SK-N-SH treated with all-trans-retinoic acid at 6 μM for 48 hours (cell line): ENCODE data around the gene ROBO1.

Experiments
- ATAC-seq: fragments of 200-7000 bp; cut with Tn5 transposase; 3 replicates; pipeline ENCODE4 v1.9.1; 2020; ENCODE audit warnings: mild to moderate bottlenecking, moderate library complexity
- ARNTL ChIP-seq: fragments of 450-650 bp; formaldehyde crosslinking; IDR thresholded peaks from 2 replicates; pipeline ENCODE4 v1.5.0; 2020; ENCODE audit warnings: low read depth, mild to moderate bottlenecking, moderate library complexity, borderline replicate concordance
- BACH2 ChIP-seq: fragments of 250-450 bp; sonication (Bioruptor Pico); IDR thresholded peaks from 2 replicates; pipeline ENCODE4 v1.9.0; 2021; ENCODE audit warnings: mild to moderate bottlenecking, borderline replicate concordance
- CSDC2 ChIP-seq: fragments of 250-450 bp; sonication (Bioruptor Pico); IDR thresholded peaks from 2 replicates; pipeline ENCODE4 v1.5.0; 2020; ENCODE audit warnings: mild to moderate bottlenecking, moderate library complexity
- ESRRG ChIP-seq: fragments of 250-450 bp; sonication (Bioruptor Pico); IDR thresholded peaks from 2 replicates; pipeline ENCODE4 v1.6.1; 2021; ENCODE audit warnings: mild to moderate bottlenecking
- GLIS3 ChIP-seq: fragments of 250-450 bp; sonication (Bioruptor Pico); IDR thresholded peaks from 2 replicates; pipeline ENCODE4 v1.5.0; 2020; ENCODE audit warnings: mild to moderate bottlenecking, moderate library complexity
- ISL1 ChIP-seq: fragments of 250-450 bp; sonication (Bioruptor Pico); IDR thresholded peaks from 2 replicates; pipeline ENCODE4 v2.1.2; 2022; ENCODE audit warnings: mild to moderate bottlenecking, moderate library complexity
- OSR1 ChIP-seq: fragments of 250-450 bp; sonication (Bioruptor Pico); IDR thresholded peaks from 2 replicates; pipeline ENCODE4 v1.8.0; 2022; ENCODE audit warnings: moderate library complexity, mild to moderate bottlenecking, inconsistent platforms
- PPARA ChIP-seq: fragments of 250-450 bp; sonication (Bioruptor Pico); IDR thresholded peaks from 2 replicates; pipeline ENCODE4 v1.5.0; 2020; ENCODE audit warnings: mild to moderate bottlenecking, borderline replicate concordance
- RARB ChIP-seq: fragments of 250-450 bp; sonication (Bioruptor Pico); IDR thresholded peaks from 2 replicates; pipeline ENCODE4 v1.8.0; 2021; ENCODE audit warnings: mild to moderate bottlenecking, moderate library complexity
- SNAI2 ChIP-seq: fragments of 250-450 bp; sonication (Bioruptor Pico); IDR thresholded peaks from 2 replicates; pipeline ENCODE4 v1.5.0; 2020; ENCODE audit warnings: mild to moderate bottlenecking, moderate library complexity
- TCF4 ChIP-seq: fragments of 250-450 bp; sonication (Bioruptor Pico); IDR thresholded peaks from 2 replicates; pipeline ENCODE4 v1.8.0; 2021; ENCODE audit warnings: mild to moderate bottlenecking, moderate library complexity, borderline replicate concordance
- TOX ChIP-seq: fragments of 250-450 bp; sonication (Bioruptor Pico); IDR thresholded peaks from 2 replicates; pipeline ENCODE4 v1.8.0; 2021; ENCODE audit warnings: mild to moderate bottlenecking, moderate library complexity, borderline replicate concordance
- ZC3H10 ChIP-seq: fragments of 250-450 bp; sonication (Bioruptor Pico); IDR thresholded peaks from 2 replicates; pipeline ENCODE4 v1.5.1; 2021; ENCODE audit warnings: mild to moderate bottlenecking, moderate library complexity
- ZFP3 ChIP-seq: fragments of 250-450 bp; sonication (Bioruptor Pico); IDR thresholded peaks from 2 replicates; pipeline ENCODE4 v1.5.0; 2020; ENCODE audit warnings: mild to moderate bottlenecking, moderate library complexity
- ZFP30 ChIP-seq: fragments of 450-650 bp; formaldehyde crosslinking; IDR thresholded peaks from 2 replicates; pipeline ENCODE4 v1.5.0; 2022; ENCODE audit warnings: mild to moderate bottlenecking, moderate library complexity
- ZNF565 ChIP-seq: fragments of 450-650 bp; formaldehyde crosslinking; conservative IDR thresholded peaks from 2 replicates; pipeline ENCODE4 v1.5.0; 2020; ENCODE audit warnings: low read depth, mild to moderate bottlenecking, moderate library complexity
- ZNF70 ChIP-seq: fragments of 450-650 bp; formaldehyde crosslinking; IDR thresholded peaks from 2 replicates; pipeline ENCODE4 v1.5.0; 2020; ENCODE audit warnings: mild to moderate bottlenecking, moderate library complexity
- ZNF8 ChIP-seq: fragments of 450-650 bp; formaldehyde crosslinking; IDR thresholded peaks from 2 replicates; pipeline ENCODE4 v1.5.0; 2020; ENCODE audit warnings: mild to moderate bottlenecking, moderate library complexity
- TF ChIP-seq, protein P1 (sequence below): fragments of 250-450 bp; sonication (Bioruptor Pico); IDR thresholded peaks from 2 replicates; pipeline ENCODE4 v1.8.0; 2020; ENCODE audit warnings: mild to moderate bottlenecking, moderate library complexity, borderline replicate concordance
- TF ChIP-seq, protein P2 (sequence below): fragments of 250-450 bp; sonication (Bioruptor Pico); IDR thresholded peaks from 2 replicates; pipeline ENCODE4 v1.5.1; 2020; ENCODE audit warnings: low read depth, mild to moderate bottlenecking, moderate library complexity
- TF ChIP-seq, protein P3 (sequence below): fragments of 250-450 bp; sonication (Bioruptor Pico); IDR thresholded peaks from 2 replicates; pipeline ENCODE4 v1.5.0; 2020; ENCODE audit warnings: mild to moderate bottlenecking, moderate library complexity
- TF ChIP-seq, protein P4 (sequence below): fragments of 250-450 bp; sonication (Bioruptor Pico); IDR thresholded peaks from 2 replicates; pipeline ENCODE4 v1.8.0; 2021; ENCODE audit warnings: low read depth, mild to moderate bottlenecking, moderate library complexity, borderline replicate concordance
- TF ChIP-seq, protein P5 (sequence below): fragments of 250-450 bp; sonication (Bioruptor Pico); IDR thresholded peaks from 2 replicates; pipeline ENCODE4 v1.5.1; 2021; ENCODE audit warnings: mild to moderate bottlenecking, moderate library complexity

ROBO1 gene

DNA sequence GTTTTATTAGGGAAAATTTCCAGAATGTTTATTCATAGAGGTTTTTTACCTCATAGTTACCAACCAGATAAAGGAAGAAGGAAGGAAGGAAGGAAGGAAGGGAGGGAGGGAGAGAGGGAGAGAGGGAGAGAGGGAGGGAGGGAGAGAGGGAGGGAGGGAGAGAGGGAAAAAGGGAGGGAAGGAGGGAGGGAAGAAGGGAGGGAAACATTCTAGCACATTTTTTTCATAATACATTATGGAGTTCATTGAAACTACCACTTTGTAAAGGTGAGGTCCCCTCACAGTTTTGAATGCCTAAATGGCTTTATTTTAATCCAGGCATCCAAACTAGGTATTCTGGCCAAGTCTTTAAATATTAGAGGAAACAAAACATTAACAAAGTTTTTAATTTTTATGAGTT, 1049.1 kb downstream of the ROBO1 start:
- TF ChIP-seq BACH2 (CRISPR knock-in tag) (no peak), OSR1 (CRISPR knock-in tag) (no peak), ESRRG (CRISPR knock-in tag) (no peak)
- ATAC-seq = no peak

DNA sequence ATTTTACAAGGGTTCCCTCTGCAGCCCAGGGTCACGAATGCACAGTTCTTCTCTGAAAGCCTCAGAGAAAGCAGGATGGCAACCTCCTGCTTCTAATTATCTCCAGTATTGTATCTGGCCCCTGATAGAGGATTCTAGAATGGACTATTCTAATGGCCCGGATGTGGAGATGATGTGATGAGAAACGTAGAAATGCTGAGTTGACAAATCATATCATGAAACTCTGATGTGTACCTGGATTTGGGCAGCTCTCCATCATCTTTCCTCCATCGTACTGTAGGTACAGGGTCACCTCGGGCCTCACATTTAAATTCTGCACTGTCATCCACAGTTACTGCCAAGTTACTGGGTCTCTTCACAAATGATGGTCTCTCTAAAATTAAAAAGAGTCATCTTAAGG, 1050.8 kb downstream of the ROBO1 start:
- no peak for ATAC-seq
- TF ChIP-seq ZNF565 (CRISPR knock-in tag) = no peak
- no peak for TF ChIP-seq OSR1 (CRISPR knock-in tag)
- no peak for TF ChIP-seq TOX
- no peak for TF ChIP-seq BACH2 (CRISPR knock-in tag)
- TF ChIP-seq ZNF70 (CRISPR knock-in tag) = no peak
- no peak for TF ChIP-seq ZNF8 (CRISPR knock-in tag)
- no peak for TF ChIP-seq ZC3H10
- TF ChIP-seq TCF4 (CRISPR knock-in tag) = no peak
- TF ChIP-seq ZFP30 (CRISPR knock-in tag) = no peak
- TF ChIP-seq SNAI2 = no peak
- no peak for TF ChIP-seq ZFP3 (CRISPR knock-in tag)
- TF ChIP-seq, protein P1, sequence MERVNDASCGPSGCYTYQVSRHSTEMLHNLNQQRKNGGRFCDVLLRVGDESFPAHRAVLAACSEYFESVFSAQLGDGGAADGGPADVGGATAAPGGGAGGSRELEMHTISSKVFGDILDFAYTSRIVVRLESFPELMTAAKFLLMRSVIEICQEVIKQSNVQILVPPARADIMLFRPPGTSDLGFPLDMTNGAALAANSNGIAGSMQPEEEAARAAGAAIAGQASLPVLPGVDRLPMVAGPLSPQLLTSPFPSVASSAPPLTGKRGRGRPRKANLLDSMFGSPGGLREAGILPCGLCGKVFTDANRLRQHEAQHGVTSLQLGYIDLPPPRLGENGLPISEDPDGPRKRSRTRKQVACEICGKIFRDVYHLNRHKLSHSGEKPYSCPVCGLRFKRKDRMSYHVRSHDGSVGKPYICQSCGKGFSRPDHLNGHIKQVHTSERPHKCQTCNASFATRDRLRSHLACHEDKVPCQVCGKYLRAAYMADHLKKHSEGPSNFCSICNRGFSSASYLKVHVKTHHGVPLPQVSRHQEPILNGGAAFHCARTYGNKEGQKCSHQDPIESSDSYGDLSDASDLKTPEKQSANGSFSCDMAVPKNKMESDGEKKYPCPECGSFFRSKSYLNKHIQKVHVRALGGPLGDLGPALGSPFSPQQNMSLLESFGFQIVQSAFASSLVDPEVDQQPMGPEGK (CRISPR knock-in tag) = no peak
- TF ChIP-seq, protein P2, sequence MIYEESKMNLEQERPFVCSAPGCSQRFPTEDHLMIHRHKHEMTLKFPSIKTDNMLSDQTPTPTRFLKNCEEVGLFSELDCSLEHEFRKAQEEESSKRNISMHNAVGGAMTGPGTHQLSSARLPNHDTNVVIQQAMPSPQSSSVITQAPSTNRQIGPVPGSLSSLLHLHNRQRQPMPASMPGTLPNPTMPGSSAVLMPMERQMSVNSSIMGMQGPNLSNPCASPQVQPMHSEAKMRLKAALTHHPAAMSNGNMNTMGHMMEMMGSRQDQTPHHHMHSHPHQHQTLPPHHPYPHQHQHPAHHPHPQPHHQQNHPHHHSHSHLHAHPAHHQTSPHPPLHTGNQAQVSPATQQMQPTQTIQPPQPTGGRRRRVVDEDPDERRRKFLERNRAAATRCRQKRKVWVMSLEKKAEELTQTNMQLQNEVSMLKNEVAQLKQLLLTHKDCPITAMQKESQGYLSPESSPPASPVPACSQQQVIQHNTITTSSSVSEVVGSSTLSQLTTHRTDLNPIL (CRISPR knock-in tag) = no peak
- TF ChIP-seq, protein P3, sequence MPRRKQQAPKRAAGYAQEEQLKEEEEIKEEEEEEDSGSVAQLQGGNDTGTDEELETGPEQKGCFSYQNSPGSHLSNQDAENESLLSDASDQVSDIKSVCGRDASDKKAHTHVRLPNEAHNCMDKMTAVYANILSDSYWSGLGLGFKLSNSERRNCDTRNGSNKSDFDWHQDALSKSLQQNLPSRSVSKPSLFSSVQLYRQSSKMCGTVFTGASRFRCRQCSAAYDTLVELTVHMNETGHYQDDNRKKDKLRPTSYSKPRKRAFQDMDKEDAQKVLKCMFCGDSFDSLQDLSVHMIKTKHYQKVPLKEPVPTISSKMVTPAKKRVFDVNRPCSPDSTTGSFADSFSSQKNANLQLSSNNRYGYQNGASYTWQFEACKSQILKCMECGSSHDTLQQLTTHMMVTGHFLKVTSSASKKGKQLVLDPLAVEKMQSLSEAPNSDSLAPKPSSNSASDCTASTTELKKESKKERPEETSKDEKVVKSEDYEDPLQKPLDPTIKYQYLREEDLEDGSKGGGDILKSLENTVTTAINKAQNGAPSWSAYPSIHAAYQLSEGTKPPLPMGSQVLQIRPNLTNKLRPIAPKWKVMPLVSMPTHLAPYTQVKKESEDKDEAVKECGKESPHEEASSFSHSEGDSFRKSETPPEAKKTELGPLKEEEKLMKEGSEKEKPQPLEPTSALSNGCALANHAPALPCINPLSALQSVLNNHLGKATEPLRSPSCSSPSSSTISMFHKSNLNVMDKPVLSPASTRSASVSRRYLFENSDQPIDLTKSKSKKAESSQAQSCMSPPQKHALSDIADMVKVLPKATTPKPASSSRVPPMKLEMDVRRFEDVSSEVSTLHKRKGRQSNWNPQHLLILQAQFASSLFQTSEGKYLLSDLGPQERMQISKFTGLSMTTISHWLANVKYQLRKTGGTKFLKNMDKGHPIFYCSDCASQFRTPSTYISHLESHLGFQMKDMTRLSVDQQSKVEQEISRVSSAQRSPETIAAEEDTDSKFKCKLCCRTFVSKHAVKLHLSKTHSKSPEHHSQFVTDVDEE (CRISPR knock-in tag) = no peak
- TF ChIP-seq ISL1 = no peak
- TF ChIP-seq PPARA = no peak
- TF ChIP-seq, protein P4, sequence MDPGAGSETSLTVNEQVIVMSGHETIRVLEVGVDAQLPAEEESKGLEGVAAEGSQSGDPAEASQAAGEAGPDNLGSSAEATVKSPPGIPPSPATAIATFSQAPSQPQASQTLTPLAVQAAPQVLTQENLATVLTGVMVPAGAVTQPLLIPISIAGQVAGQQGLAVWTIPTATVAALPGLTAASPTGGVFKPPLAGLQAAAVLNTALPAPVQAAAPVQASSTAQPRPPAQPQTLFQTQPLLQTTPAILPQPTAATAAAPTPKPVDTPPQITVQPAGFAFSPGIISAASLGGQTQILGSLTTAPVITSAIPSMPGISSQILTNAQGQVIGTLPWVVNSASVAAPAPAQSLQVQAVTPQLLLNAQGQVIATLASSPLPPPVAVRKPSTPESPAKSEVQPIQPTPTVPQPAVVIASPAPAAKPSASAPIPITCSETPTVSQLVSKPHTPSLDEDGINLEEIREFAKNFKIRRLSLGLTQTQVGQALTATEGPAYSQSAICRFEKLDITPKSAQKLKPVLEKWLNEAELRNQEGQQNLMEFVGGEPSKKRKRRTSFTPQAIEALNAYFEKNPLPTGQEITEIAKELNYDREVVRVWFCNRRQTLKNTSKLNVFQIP (CRISPR knock-in tag) = no peak
- no peak for TF ChIP-seq GLIS3 (CRISPR knock-in tag)
- TF ChIP-seq, all 23 proteins: peak for 0

DNA sequence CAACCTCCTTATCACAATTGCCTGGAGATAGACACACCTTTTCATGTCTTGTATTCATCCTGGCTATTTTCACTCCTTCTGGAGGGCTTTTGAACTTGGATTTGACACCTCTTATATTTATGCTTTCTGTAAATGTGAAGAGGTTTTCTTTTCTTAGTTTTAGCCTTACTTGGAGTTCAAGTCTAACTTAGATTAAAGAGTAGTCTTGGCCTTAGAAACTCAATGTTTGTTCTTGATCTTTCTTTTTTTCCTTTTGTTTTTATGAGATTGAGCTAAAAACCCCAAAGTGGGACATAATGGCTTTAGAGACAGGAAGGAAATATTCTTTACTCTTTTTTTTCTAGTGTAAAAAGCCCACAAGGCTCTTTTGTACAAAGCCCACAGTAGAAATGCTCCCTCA, 1054.9 kb downstream of the ROBO1 start:
- ATAC-seq = no peak
- TF ChIP-seq ZNF8 (CRISPR knock-in tag) (no peak), CSDC2 (CRISPR knock-in tag) (no peak), ZFP30 (CRISPR knock-in tag) (no peak), SNAI2 (no peak), GLIS3 (CRISPR knock-in tag) (no peak), RARB (CRISPR knock-in tag) (no peak), ZFP3 (CRISPR knock-in tag) (no peak), ZC3H10 (no peak), ZNF565 (CRISPR knock-in tag) (no peak), TCF4 (CRISPR knock-in tag) (no peak), TOX (no peak), BACH2 (CRISPR knock-in tag) (no peak), OSR1 (CRISPR knock-in tag) (no peak), ARNTL (CRISPR knock-in tag) (no peak), ZNF70 (CRISPR knock-in tag) (no peak)
- TF ChIP-seq, protein P1 (CRISPR knock-in tag) = no peak
- TF ChIP-seq, protein P5, sequence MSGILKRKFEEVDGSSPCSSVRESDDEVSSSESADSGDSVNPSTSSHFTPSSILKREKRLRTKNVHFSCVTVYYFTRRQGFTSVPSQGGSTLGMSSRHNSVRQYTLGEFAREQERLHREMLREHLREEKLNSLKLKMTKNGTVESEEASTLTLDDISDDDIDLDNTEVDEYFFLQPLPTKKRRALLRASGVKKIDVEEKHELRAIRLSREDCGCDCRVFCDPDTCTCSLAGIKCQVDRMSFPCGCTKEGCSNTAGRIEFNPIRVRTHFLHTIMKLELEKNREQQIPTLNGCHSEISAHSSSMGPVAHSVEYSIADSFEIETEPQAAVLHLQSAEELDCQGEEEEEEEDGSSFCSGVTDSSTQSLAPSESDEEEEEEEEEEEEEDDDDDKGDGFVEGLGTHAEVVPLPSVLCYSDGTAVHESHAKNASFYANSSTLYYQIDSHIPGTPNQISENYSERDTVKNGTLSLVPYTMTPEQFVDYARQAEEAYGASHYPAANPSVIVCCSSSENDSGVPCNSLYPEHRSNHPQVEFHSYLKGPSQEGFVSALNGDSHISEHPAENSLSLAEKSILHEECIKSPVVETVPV = no peak
- TF ChIP-seq, protein P4 (CRISPR knock-in tag) = no peak
